ENCODE results near the gene BTF3L4.
"Not testable (repeated sequence)": the region's sequence is repeated elsewhere in the genome, so short reads cannot be mapped to it uniquely, and the experiment has no call there.

BTF3L4 gene

GRCh38 chr1:52041551-52042185 is 14.4 kb upstream of the BTF3L4 start:
- H3K4me3 ChIP-seq (ENCODE audit: low read depth, low read length): no peak overlapping the region
- DNase-seq (ENCODE audit: low read depth): no peak
- TF ChIP-seq MYC (IDR thresholded peaks at IDR 0.05; ENCODE audit: low read depth, low read length) (no peak), POLR2A (IDR thresholded peaks at IDR 0.05; ENCODE audit: extremely low read depth, insufficient read length) (no peak)
- TF ChIP-seq, protein P1, sequence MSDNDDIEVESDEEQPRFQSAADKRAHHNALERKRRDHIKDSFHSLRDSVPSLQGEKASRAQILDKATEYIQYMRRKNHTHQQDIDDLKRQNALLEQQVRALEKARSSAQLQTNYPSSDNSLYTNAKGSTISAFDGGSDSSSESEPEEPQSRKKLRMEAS (IDR thresholded peaks at IDR 0.05; ENCODE audit: low read depth, low read length): no peak
- TF ChIP-seq, protein P2, sequence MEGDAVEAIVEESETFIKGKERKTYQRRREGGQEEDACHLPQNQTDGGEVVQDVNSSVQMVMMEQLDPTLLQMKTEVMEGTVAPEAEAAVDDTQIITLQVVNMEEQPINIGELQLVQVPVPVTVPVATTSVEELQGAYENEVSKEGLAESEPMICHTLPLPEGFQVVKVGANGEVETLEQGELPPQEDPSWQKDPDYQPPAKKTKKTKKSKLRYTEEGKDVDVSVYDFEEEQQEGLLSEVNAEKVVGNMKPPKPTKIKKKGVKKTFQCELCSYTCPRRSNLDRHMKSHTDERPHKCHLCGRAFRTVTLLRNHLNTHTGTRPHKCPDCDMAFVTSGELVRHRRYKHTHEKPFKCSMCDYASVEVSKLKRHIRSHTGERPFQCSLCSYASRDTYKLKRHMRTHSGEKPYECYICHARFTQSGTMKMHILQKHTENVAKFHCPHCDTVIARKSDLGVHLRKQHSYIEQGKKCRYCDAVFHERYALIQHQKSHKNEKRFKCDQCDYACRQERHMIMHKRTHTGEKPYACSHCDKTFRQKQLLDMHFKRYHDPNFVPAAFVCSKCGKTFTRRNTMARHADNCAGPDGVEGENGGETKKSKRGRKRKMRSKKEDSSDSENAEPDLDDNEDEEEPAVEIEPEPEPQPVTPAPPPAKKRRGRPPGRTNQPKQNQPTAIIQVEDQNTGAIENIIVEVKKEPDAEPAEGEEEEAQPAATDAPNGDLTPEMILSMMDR (IDR thresholded peaks at IDR 0.05; ENCODE audit: low read depth, low read length): no peak

GRCh38 chr1:52045236-52045635 is 10.9 kb upstream of the BTF3L4 start:
- DNase-seq (ENCODE audit: low read depth): no peak
- TF ChIP-seq, protein P1 (IDR thresholded peaks at IDR 0.05; ENCODE audit: low read depth, low read length): no peak
- TF ChIP-seq POLR2A (IDR thresholded peaks at IDR 0.05; ENCODE audit: extremely low read depth, insufficient read length) (no peak), MYC (IDR thresholded peaks at IDR 0.05; ENCODE audit: low read depth, low read length) (no peak)
- TF ChIP-seq, protein P2 (IDR thresholded peaks at IDR 0.05; ENCODE audit: low read depth, low read length): no peak
- no peak overlapping the region for H3K4me3 ChIP-seq (ENCODE audit: low read depth, low read length)

DNA sequence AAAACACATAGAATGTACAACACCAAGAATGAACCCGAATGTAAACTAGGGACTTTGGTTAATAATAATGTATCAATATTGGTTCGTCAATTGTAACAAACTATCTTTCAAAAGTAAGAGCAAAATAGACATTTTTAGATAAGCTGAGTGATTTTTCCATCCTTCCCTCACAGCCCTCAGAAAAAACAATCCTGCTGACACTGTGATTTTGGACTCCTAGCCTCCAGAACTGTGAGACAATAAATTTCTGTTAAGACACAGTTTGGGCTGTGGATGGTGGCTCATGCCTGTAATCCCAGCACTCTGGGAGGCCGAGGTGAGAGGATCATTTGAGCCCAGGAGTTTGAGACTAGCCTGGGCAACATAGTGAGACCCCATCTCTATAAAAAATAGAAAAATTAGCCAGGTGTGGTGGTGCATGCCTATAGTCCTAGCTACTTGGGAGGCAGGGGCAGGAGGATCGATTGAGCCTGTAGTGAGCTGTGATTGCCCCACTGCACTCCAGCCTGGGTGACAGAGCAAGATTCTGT is 10.4 kb upstream of the BTF3L4 start:
- DNase-seq (ENCODE audit: low read depth); H3K4me3 ChIP-seq (ENCODE audit: low read depth, low read length): not testable (repeated sequence)

DNA sequence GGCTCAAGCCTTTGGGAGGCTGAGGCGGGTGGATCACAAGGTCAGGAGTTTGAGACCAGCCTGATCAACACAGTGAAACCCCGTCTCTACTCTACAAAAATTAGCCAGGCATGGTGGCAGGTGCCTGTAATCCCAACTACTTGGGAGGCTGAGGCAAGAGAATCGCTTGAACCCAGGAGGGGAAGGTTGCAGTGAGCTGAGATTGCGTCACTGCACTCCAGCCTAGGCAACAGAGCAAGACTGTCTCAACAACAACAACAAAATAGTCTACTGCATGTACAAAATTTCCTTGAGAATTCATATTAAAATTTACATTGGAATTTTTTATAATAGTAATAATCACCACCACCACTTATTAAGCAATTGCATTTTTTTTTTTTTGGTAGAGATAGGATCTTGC is 6.8 kb upstream of the BTF3L4 start:
- H3K4me3 ChIP-seq (ENCODE audit: low read depth, low read length): not testable (repeated sequence)

DNA sequence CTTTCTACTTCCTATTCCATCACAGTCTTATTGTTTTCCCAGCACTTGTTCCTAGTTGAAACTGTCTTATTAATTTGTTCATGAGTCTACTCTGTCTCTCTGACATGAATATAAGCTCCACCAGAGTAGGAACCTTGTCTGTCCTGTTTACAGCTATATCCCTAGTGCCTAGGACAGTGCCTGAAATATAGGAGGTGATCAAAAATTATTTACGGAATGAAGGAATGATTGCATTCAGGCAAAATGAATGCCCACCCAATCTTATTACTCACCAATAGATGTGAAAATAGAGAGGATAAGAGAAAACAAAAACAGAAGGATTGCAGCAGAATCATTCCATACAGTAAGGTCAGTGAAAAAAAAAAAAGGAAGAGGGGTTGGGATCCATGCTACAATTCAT is 2.2 kb upstream of the BTF3L4 start:
- peak overlapping the region; percentile 87 for H3K4me3 ChIP-seq (ENCODE audit: low read depth, low read length)
- DNase-seq (ENCODE audit: low read depth): no peak
- TF ChIP-seq, protein P1 (IDR thresholded peaks at IDR 0.05; ENCODE audit: low read depth, low read length): no peak
- TF ChIP-seq, protein P2 (IDR thresholded peaks at IDR 0.05; ENCODE audit: low read depth, low read length): no peak
- no peak for TF ChIP-seq POLR2A (IDR thresholded peaks at IDR 0.05; ENCODE audit: extremely low read depth, insufficient read length)
- TF ChIP-seq MYC (IDR thresholded peaks at IDR 0.05; ENCODE audit: low read depth, low read length): no peak

More for the DNA sequence above, 6.8 kb upstream of the BTF3L4 start:
- not testable (repeated sequence) for DNase-seq (ENCODE audit: low read depth)

DNA sequence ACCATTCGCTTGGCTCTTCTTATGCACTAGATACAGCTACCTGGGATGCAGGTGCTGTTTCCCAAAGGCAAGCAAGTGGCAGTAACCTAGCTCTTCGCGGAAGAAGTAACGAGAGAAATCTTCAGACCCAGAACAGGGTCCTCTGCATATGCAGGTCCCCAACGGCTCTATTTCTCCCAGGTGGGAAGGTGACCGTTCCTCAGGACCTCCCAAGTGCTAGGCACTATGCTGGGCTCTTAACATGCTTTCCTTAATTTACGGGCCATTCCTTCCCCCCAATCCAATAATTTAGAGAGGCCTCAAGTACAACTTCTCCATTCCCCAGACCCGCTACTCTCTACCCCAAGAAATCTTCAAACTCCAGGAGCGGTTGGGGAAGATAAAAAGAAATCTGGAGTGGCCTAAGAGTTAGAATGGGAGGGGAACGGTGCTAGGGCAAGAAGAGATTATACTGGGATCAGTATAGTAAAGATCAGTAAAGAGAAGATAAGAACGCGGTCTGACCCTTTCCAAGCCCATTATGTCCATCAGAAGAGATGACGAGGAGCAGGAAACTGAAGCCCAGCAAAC is 1.5 kb upstream of the BTF3L4 start:
- TF ChIP-seq MYC (IDR thresholded peaks at IDR 0.05; ENCODE audit: low read depth, low read length) (no peak), POLR2A (IDR thresholded peaks at IDR 0.05; ENCODE audit: extremely low read depth, insufficient read length) (no peak)
- TF ChIP-seq, protein P1 (IDR thresholded peaks at IDR 0.05; ENCODE audit: low read depth, low read length): no peak
- TF ChIP-seq, protein P2 (IDR thresholded peaks at IDR 0.05; ENCODE audit: low read depth, low read length): no peak
- peak overlapping the region; percentile 87 for H3K4me3 ChIP-seq (ENCODE audit: low read depth, low read length)

More for the DNA sequence above, 1.5 kb upstream of the BTF3L4 start:
- peak; percentile 9 for DNase-seq (ENCODE audit: low read depth)
